Body of pancreas (tissue), 4 donors: ENCODE results near the gene CMTM8.

Experiments
- POLR2A ChIP-seq, 3 donors: fragments of 450-650 bp; IDR thresholded peaks; one replicate each; pipeline ENCODE4 v1.6.1; 2016; ENCODE audit warnings: antibody characterized with exemption in 3 of 3, mild to moderate bottlenecking in 2 of 3
- TF ChIP-seq, protein P1 (sequence below), 7 experiments: fragments of 450-650 bp in 4 of 7; fragments of 200-600 bp in 3 of 7; sonication (generic) in 3 of 7; IDR thresholded peaks; one replicate each; pipeline ENCODE4 v1.5.1; 2016 to 2019; ENCODE audit warnings: antibody characterized with exemption in 7 of 7

DNA sequence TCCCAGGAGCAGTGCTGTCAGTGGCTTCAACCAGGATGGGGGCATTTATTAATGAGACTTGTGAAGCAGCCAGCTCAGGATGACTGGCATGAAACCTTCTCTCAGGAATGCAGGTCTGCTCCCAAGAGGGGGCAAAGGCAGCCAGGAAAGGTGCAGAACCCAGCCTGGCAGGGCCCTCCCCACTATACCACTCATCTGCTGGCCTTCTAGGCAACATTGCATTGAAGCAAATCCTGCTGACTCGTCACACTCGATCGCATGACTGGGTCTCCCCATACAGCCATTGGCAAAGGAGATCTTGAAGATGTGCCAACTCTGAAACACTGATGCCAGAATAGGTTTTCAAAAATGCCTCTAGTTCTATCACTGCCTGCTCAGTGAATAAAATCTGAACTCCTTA is 87.4 kb downstream of the CMTM8 start:
- TF ChIP-seq, protein P1, sequence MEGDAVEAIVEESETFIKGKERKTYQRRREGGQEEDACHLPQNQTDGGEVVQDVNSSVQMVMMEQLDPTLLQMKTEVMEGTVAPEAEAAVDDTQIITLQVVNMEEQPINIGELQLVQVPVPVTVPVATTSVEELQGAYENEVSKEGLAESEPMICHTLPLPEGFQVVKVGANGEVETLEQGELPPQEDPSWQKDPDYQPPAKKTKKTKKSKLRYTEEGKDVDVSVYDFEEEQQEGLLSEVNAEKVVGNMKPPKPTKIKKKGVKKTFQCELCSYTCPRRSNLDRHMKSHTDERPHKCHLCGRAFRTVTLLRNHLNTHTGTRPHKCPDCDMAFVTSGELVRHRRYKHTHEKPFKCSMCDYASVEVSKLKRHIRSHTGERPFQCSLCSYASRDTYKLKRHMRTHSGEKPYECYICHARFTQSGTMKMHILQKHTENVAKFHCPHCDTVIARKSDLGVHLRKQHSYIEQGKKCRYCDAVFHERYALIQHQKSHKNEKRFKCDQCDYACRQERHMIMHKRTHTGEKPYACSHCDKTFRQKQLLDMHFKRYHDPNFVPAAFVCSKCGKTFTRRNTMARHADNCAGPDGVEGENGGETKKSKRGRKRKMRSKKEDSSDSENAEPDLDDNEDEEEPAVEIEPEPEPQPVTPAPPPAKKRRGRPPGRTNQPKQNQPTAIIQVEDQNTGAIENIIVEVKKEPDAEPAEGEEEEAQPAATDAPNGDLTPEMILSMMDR (IDR thresholded peaks at IDR 0.05), result no peak
- TF ChIP-seq POLR2A (IDR thresholded peaks at IDR 0.05), result no peak
